NCI-H1092 (cell line): ENCODE data around the gene PIK3C2B.

Experiments
- DNase-seq: peaks from one replicate; lab custom pipeline; 2025; lab: John Stamatoyannopoulos, UW

PIK3C2B gene

DNA sequence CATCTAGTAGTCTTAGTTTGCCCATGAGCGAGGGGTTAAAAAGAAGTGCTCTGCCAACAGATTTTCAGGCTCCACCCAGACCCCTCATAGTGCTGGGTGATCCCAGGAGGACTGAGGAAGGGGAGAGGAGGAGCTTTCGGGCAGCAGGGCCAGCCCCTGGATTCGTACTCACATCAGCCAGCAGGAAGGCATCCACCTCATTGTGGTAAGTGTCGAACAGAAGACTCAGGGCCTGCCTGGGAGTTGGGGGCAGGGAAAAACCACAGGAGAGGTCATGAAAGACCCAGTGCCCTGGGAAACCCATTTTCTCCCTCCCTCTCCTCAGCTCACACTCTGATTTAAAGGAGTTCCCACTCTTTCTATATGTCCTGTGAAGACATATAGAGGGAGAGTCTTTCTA, 34.9 kb downstream of the PIK3C2B start:
- DNase-seq: no peak

DNA sequence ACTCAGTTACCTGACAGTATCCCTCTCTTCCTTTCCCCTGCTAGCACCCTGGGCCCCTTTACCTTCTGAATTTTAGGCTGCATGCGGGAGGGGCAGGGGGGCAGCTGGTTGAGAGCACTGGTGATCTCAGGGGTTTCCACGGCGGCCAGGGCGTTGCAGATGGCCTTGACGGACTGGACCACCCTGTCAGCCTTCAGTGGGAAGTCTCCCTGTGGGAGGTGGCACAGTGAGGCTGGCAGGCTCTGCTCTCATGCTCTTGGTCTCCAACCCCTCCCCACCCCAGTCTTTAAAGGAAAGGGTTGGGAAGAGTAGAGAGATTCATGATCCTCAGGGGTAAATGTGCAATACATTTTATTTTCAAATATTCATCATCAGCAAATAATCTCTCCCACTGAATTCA, 36.9 kb downstream of the PIK3C2B start:
- DNase-seq: no peak

DNA sequence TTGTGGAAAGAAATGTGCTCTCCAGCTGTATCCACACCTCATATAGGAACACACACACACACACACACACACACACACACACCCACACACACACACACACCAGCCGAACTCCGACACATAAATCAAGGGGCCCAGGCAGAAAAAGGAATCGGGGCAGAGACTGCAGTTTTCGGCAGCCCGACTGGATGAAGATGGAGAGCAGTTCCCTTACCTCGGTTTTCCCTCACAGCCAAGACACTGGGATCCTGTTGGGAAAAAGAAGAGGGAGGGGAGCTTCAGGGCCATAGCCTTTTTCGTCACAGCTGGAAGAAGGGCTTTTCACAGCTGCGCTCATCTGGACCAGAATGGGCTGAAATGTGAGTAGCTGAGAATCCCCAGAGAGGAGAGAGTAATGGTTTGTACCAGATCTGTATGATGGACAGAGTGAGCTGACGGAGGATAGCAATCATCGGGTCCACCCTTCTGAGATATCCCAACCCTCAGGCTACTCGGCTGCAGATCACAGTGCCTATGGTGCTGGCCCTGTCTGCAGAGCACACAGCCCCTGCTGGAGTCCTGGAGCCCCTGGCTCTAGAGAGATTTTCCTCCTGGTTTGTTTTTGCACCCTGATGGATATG, 37.7 kb downstream of the PIK3C2B start:
- DNase-seq: no peak

DNA sequence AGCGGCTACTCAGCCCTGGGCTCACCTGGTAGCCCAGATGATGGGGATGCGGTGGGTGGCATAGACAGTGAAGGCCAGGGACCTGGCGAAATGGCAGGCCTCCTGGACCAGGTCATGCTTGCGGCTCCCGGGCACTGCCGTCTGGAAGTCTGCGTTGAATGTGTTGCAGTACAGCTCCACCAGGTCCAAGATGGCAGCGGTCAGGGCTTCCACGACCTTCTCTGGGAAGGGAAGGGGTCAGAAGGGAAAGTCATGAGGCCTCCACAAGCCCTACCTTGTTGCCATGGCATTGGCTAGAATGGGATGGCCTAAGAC, 38.8 kb downstream of the PIK3C2B start:
- no peak for DNase-seq

GRCh38 chr1:204455063-204455830, 39.4 kb downstream of the PIK3C2B start:
- no peak for DNase-seq

DNA sequence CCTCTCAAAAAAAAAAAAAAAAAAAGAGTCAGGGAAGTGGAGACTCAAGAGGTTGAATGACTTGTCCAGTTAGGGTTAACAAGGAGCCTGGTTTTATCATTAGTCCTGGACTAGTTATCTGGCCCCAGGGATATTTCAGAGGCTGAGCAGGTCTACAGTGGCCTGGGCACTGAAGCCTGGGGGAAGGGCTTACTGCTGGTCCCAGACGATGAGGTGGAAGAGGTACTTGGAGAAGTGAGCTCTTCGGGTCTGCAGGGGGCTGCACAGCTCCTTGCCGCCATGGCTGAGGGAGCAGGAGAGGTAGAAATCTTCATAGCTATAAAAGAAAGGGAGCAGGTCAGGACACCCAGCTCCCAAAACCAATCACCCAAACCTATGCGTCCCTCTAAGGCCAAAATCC, 40.1 kb downstream of the PIK3C2B start:
- no peak for DNase-seq

- no peak for DNase-seq
These were observed 41.3 kb downstream of the PIK3C2B start for GRCh38 chr1:204453141-204453772.

- DNase-seq: no peak
These were observed 43.1 kb downstream of the PIK3C2B start for GRCh38 chr1:204451352-204452124.

GRCh38 chr1:204450461-204451257, 43.9 kb downstream of the PIK3C2B start:
- DNase-seq: no peak

GRCh38 chr1:204449678-204450280, 44.8 kb downstream of the PIK3C2B start:
- no peak for DNase-seq

DNA sequence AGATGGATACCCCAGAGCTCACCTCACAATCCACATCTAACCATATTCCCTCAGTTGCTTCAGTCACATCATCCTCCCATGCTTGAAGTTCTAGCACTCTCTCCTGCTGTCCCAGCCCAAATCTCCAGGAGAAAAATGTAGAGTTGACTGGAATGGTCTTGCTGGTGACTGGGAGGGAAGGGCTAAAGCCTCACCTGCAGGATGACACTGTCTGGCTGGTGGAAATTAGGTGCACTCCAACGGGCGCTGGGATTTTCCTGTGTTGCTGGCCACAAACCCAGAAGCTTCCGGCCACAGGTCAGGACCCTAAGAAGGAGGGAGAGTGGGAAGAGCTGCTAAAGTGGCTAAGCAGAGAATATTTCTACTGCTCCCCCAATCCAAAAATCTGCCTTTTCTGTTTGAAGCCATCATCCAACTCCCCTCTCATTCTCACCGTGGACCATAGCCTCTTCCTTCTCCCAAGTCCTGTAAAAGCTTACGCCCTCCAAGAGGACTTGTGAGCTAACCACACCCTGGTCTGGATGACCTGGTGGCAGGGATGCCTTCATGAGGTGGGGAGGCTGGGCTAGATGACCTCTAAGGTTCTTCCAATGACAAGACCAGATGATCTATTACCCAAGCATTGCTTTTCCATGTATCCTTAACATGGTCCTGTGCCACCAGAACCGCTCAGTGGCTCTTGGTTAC, 45.5 kb downstream of the PIK3C2B start:
- DNase-seq: no peak

GRCh38 chr1:204448344-204448964, 46.2 kb downstream of the PIK3C2B start:
- DNase-seq: no peak

GRCh38 chr1:204447736-204448135, 46.9 kb downstream of the PIK3C2B start:
- DNase-seq: no peak

DNA sequence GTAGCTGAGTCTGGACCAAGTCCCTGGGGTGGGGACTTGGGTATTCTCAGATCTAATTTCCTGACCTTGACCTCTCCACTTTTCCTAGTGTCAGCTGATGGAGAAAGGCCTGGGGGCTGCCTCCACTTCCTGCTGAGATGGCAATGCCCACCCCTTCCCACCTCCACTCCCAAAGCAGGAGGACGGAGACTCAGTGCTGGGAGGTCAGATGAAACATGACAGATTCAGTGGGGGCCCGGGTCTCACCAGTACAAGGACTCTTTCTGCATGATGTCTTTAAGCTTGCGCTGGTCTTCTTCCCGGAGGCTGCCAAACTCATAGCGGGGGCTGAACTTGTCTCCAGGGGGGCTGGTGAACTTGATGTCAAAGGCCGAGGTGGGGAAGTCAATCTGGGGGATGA, 47.4 kb downstream of the PIK3C2B start:
- no peak for DNase-seq

DNA sequence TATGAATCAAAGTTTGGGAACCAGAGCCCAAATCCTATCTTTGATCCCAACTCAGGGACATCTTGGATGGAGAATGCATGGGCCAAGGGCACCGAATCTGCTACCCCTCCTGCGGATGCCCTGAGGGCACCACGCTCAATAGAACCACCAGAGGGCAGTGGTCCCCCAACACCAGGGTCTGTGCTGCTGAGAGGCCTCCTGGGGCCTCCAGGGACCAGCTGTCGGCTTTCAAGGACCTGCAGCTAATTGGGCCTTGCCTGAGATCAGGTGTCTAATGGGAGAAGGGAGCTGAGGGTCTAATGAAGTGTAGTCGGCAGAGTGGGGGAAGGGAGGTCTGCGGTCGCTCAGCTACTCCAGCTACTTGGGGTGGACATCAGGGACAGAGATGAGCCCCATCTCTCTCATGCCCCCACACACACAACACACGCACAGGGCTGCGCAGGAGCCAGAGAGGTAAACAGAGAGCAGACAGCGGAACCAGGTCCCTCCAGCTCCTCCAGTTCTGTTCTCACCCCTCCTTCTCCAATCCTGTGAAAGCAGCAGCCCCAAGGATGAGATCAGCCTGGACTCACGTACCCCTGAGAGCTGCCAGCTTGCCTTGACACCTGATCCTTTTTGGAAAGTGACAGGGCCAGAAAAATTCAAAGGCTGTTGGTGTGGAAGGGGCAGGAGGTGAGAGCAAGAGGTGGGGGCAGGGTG, 48.0 kb downstream of the PIK3C2B start:
- peak; percentile 97 for DNase-seq

GRCh38 chr1:204445860-204446412, 48.7 kb downstream of the PIK3C2B start:
- no peak for DNase-seq
